ENCODE measurements around the gene DHRS3.

DHRS3 gene

DNA sequence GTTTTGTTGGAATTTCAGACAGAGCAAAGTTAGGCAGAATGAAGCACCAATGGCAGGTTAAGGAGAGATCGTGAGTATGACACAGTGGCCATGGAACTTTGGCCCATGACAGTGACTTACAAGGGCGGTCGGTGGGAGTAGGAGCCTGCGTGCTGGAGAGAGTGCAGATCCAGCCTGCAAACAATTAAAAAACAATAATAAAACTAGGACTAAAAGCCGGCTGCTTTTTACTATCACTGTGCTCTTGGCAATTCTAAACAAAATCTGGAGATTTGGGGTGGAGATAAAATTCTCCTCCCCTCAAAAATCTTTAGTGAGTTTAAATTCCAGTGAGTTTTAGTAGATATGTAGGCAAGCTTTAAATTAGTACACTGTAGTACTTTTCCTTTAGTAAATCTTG is 96.9 kb downstream of the DHRS3 start:
- Histone ChIP-seq H3K9ac (ENCODE audit: low read depth, low read length) (no peak overlapping the region), H3K27me3 (ENCODE audit: control insufficient read depth, insufficient read depth, low read length) (no peaks in the 10 kb centered on the region), H3K4me1 (ENCODE audit: control insufficient read depth, insufficient read depth, low read length) (no peaks in the 10 kb centered on the region), H3K36me3 (ENCODE audit: control insufficient read depth, insufficient read depth, low read length) (no peaks in the 10 kb centered on the region), H3K4me3 (ENCODE audit: low read depth, low read length) (no peak overlapping the region), H3K9me3 (ENCODE audit: control insufficient read depth, insufficient read depth, low read length) (no peaks in the 10 kb centered on the region)

GRCh38 chr1:12519693-12520364 is 98.2 kb downstream of the DHRS3 start:
- no peaks in the 10 kb centered on the region for H3K27me3 ChIP-seq (ENCODE audit: control insufficient read depth, insufficient read depth, low read length)
- H3K9ac ChIP-seq (ENCODE audit: low read depth, low read length), result no peak overlapping the region
- H3K4me1 ChIP-seq (ENCODE audit: control insufficient read depth, insufficient read depth, low read length), result no peaks in the 10 kb centered on the region
- H3K36me3 ChIP-seq (ENCODE audit: control insufficient read depth, insufficient read depth, low read length), result no peaks in the 10 kb centered on the region
- no peak overlapping the region for H3K4me3 ChIP-seq (ENCODE audit: low read depth, low read length)
- no peaks in the 10 kb centered on the region for H3K9me3 ChIP-seq (ENCODE audit: control insufficient read depth, insufficient read depth, low read length)

DNA sequence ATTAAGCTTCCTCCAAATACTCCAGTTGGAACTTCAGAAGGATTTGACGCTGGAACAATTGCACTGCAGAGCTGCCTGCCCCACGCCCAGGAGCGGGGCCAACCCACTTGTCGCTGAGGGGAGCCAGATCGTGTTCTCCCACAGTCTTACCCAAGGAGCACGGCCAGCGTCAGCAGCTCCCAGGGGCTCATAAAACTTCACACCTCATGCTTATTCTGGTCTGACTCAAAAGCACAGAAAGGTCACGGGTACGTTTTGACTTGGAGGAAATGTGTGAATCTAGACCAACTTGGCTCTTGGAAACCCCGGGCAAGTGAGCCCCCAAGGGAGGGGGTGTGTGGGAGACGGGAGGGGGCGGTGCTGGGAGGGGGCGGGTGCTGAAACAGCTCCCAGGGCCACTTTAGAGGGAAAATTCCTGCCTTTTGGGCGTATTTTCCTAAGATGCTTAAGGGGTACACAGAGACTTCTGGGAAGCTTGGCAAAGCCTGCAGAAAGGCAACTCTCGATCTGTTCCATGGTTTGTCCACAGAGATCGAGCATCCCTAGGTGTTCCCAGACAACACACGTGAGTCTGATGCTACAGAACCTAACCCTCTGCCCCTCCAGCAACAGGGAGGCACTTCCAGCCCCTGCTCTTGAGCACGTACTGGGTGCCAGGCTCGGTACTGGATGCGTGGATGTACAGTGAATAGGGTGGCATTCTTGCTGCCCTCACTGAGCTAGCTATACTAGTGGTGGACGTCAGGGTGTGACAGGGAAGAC is 98.9 kb downstream of the DHRS3 start:
- H3K36me3 ChIP-seq (ENCODE audit: control insufficient read depth, insufficient read depth, low read length), result no peaks in the 10 kb centered on the region
- no peak overlapping the region for H3K9ac ChIP-seq (ENCODE audit: low read depth, low read length)

More for the DNA sequence above, 98.9 kb downstream of the DHRS3 start:
- no peaks in the 10 kb centered on the region for H3K27me3 ChIP-seq (ENCODE audit: control insufficient read depth, insufficient read depth, low read length)
- no peaks in the 10 kb centered on the region for H3K9me3 ChIP-seq (ENCODE audit: control insufficient read depth, insufficient read depth, low read length)
- no peaks in the 10 kb centered on the region for H3K4me1 ChIP-seq (ENCODE audit: control insufficient read depth, insufficient read depth, low read length)
- H3K4me3 ChIP-seq (ENCODE audit: low read depth, low read length), result no peak overlapping the region
